T follicular helper cell (primary cell): ENCODE results near the gene ILF2.
"Not testable (repeated sequence)": the region's sequence is repeated elsewhere in the genome, so short reads cannot be mapped to it uniquely, and the experiment has no call there.

Experiments used
- DNase-seq: peaks from one replicate; pipeline ENCODE4 v3.0.0-alpha.2; 2020; ENCODE audit warnings: low read depth

Gene ILF2

GRCh38 chr1:153679337-153680119 lies 8.7 kb upstream of the ILF2 start:
- DNase-seq: no peak

- DNase-seq: no peak
These were observed 7.9 kb upstream of the ILF2 start, which contains the start of gene NPR1 for GRCh38 chr1:153678519-153679336. NPR1 (plus strand) TSS chr1:153678688; CDS start chr1:153679109, 421 bp downstream.

GRCh38 chr1:153677718-153678518 lies 7.1 kb upstream of the ILF2 start:
- DNase-seq: no peak

- no peak for DNase-seq
These were observed 2.7 kb upstream of the ILF2 start for GRCh38 chr1:153673511-153673910.

- not testable (repeated sequence) for DNase-seq
These were observed 998 bp upstream of the ILF2 start for GRCh38 chr1:153671628-153672353.

- DNase-seq: no peak
These were observed 435 bp downstream of the ILF2 start for GRCh38 chr1:153670257-153670858.

- no peak for DNase-seq
These were observed 1.2 kb downstream of the ILF2 start for GRCh38 chr1:153669606-153670005.

- not testable (repeated sequence) for DNase-seq
These were observed 2.1 kb downstream of the ILF2 start for GRCh38 chr1:153668672-153669071.

GRCh38 chr1:153667439-153667838 lies 3.4 kb downstream of the ILF2 start:
- DNase-seq: no peak

- no peak for DNase-seq
These were observed 7.6 kb downstream of the ILF2 start for GRCh38 chr1:153663211-153663610.

GRCh38 chr1:153662269-153662668 lies 8.5 kb downstream of the ILF2 start:
- no peak for DNase-seq

- no peak for DNase-seq
These were observed 9.6 kb downstream of the ILF2 start for GRCh38 chr1:153661111-153661708.

GRCh38 chr1:153659656-153660055 lies 11.1 kb downstream of the ILF2 start:
- no peak for DNase-seq

- no peak for DNase-seq
These were observed 11.6 kb downstream of the ILF2 start for GRCh38 chr1:153659175-153659534.

GRCh38 chr1:153658400-153659174 lies 12.2 kb downstream of the ILF2 start, which contains the start of gene SNAPIN:
SNAPIN (plus strand) TSS chr1:153658703; CDS start chr1:153658744, 41 bp downstream.
- DNase-seq: peak; percentile 78

GRCh38 chr1:153655333-153655732 lies 15.5 kb downstream of the ILF2 start:
- no peak for DNase-seq

GRCh38 chr1:153652805-153653500 lies 17.8 kb downstream of the ILF2 start:
- no peak for DNase-seq

- no peak for DNase-seq
These were observed 19.0 kb downstream of the ILF2 start for GRCh38 chr1:153651771-153652170.

- DNase-seq: no peak
These were observed 20.9 kb downstream of the ILF2 start for GRCh38 chr1:153649863-153650235.
